Measurements from ENCODE around the gene P3H1.

P3H1 gene

DNA sequence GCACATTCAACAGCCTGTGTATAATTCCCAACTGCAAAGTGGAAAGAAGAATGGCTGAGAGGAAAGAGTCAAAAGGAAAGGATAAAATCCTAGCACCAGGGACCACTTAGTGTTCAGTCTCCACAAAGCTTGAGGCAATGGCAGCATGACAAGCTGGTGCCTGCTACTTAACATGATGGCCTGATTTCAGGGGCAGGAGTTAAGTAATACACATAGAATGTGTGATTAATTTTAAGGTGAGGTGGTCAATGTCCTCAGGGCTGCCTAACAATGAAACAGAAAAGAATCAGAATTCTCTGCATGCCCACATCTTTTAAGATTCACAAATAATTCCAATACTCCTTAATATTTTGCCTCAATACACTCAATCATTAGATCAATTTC is 8.9 kb downstream of the P3H1 start:
- TF ChIP-seq, protein P1, sequence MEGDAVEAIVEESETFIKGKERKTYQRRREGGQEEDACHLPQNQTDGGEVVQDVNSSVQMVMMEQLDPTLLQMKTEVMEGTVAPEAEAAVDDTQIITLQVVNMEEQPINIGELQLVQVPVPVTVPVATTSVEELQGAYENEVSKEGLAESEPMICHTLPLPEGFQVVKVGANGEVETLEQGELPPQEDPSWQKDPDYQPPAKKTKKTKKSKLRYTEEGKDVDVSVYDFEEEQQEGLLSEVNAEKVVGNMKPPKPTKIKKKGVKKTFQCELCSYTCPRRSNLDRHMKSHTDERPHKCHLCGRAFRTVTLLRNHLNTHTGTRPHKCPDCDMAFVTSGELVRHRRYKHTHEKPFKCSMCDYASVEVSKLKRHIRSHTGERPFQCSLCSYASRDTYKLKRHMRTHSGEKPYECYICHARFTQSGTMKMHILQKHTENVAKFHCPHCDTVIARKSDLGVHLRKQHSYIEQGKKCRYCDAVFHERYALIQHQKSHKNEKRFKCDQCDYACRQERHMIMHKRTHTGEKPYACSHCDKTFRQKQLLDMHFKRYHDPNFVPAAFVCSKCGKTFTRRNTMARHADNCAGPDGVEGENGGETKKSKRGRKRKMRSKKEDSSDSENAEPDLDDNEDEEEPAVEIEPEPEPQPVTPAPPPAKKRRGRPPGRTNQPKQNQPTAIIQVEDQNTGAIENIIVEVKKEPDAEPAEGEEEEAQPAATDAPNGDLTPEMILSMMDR (IDR thresholded peaks at IDR 0.05), result no peak

DNA sequence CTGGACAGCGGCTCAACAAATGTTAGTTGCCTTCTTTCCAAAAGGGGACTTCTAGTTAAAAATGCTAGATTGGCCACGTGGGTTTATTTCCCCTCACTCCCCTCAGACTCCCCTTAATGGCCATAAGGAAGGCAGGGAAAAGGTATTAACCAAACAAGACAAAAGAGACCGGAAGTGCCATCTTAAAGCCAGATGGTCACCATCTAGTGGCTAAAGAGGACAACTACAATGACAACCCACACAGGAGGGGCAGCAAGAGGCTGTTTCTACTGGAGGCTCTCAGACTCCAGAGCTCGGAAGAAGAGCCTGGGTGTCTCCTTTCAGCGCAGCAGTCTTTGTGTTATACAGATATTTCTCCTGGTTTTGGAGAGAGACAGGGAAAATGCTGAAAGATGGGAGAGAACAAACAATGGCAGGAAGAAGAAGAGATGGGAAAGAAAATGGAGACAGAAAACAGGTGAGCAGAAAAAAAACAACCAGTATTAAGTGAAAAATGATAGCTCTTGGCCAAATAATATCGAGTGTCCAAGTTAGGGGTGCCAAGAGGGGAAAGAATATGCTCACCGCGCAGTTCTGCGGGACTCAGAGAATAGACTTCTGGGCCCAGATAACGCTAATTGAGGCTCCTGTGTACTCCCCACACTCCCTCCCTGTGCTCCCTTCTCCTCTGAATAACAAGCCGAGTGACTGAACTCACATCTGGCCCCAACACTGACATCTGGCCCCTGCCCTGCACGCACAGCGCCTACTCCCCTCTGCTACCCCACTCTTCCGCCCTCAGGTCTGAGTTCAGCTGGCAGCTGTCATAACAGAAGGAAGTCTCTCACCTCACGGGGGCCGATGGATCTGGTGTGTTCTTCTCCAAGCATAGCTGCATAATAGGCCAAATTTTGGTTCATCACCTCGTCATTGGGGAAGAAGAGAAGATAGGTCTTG is 9.6 kb downstream of the P3H1 start:
- TF ChIP-seq, protein P1 (IDR thresholded peaks at IDR 0.05), result peak; percentile 78

DNA sequence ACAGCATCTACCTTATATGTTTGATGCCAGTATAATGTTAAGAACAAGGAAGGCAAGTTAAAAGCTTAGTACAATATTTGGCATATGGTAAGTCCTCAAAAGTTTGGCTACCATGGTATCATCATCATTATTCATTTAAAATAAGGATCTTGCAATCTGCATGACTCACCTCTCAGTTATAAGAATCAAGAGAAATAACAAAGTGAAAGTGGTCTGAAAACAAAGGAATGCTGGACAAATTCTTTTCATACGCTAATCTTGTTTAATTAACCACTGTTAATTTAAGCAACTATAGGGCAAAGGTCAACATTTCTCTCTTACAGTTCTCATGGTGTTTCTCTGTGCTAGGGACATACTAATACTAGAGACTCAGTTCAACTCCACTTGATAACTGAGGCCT is 13.8 kb downstream of the P3H1 start:
- TF ChIP-seq, protein P1 (IDR thresholded peaks at IDR 0.05), result no peak

DNA sequence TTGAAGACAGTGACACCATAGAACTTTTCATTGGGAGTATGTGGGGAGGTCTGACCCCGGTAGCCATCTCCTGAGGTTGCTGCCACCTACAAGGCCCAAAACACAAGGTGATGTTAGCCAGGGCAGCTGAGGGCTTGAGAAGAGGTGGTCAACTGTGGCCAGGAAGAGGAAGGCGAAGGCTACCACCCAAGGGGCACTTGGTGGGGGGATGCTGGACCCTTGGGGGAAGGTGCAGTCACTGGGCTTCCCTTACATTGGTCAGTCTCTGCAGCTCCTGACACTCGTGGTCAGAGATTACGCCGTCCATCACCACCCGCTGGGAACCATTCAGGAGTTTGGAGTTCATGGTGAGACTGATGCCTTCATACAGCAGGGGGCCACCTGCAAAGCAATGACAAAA is 14.5 kb downstream of the P3H1 start:
- TF ChIP-seq, protein P1 (IDR thresholded peaks at IDR 0.05), result no peak

DNA sequence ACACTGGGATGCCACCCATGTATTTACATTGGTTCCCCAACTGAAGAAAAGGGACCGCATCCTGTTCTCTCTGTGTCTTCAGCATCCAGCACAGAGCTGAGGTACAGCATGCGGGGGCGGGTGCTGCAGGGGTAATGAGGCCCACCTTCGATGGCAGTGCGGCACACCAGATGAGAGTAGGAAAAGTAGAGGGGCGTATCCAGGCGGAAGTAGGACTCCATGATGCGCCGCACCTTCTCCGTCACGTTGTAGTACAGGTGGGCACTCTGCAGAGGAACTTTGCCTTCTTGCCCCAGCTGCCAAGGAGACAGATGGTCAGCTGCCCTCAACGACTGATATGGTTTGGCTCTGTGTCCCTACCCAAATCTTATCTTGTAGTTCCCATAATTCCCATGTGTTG is 16.8 kb downstream of the P3H1 start:
- TF ChIP-seq, protein P1 (IDR thresholded peaks at IDR 0.05), result no peak

DNA sequence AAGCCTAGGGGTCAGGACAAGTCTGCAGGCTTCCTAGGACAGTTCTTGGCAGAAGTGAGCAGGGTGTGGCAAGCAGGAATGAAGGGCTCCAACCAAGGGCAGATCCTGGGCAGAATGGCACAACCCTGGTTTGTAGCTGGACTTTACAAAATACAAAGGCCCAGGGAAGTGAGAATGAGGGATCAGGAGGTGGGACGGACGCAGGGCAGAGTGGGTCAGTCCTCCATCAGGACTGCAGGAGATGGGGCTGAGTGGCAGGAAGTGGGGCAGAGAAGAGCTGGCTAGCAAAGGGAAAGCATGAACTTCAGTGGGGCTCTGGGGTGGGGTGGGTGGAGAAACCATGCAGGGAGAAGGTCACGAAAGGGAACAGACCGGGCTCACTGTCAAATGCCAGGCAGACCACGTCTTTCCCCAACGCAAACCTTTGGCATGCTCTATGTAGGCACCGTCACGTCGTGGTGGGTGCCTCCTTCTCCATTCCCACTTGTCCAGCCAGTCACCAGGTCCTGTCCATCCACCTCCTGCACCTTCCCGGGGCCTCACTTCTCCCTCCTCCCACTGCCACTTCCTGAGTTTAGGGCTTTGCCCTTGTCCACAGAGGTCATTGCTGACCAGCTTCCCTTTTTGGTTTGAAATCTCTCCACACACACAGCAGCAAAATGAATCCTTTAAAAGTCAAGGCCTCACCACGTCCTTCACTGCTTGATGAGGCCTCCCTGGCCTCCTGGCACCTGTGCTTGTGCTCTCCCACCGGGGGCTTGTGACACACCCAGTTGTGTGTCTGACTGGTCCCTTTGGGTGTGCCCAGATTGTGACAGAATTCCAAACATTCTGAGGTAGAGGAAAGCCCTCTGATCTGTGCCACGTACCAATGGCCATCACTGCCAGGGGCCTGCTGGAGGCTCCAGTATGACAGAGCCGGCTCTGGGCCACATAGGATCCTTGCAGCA is 18.1 kb downstream of the P3H1 start:
- TF ChIP-seq, protein P1 (IDR thresholded peaks at IDR 0.05), result no peak

DNA sequence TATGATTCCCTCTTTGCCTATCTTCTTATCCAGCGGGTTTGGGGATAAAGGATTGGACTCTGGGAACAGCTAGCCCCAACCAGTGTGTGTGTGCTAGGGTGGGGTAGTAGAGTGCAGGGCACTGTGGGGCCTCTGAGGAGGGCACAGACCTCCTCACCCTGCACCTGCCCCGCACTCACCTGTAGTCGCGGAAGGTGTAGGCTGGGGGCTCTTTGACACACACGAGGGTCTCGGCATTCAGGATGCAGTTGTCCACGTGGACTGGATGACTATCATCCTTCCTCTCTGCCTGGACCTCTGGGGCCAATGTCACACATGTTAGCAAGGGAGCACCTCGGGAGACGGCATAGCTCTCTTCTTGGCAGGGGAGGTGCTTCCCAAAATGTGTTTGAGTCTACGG is 18.8 kb downstream of the P3H1 start:
- TF ChIP-seq, protein P1 (IDR thresholded peaks at IDR 0.05), result no peak
